22Rv1 (cell line): ENCODE results near the gene PKIB.

Source experiments
- H3K27ac ChIP-seq: fragments of 450-650 bp; 2 replicates; pipeline ENCODE4 v1.5.1; 2017
- ZFX ChIP-seq: fragments of 450-650 bp; IDR thresholded peaks from 2 replicates; pipeline ENCODE4 v1.6.1; 2017; ENCODE audit warnings: antibody characterized with exemption, borderline replicate concordance
- TF ChIP-seq, protein P1 (sequence below): fragments of 450-650 bp; IDR thresholded peaks from 2 replicates; pipeline ENCODE4 v1.5.1; 2017; ENCODE audit warnings: mild to moderate bottlenecking

PKIB gene

DNA sequence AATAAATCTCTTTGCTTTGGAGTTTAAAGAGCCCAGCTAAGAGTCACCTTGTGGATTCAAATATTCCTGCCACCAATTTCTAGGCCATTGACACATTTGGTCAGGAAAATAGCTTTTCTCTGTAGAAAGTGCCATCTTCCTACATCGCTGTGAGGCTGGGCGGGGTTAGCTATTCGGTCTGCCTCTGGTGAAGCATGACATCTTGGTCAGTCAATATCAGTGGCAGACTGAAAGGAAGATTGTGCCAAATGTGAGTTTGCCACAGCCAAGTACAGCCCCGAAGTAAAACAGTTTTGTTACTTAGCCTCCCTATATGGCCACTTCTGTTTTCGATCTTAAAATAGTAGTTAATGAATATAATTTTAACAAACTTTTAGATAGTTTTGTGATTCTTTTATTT lies 103.9 kb downstream of the PKIB start:
- no peak overlapping the region for H3K27ac ChIP-seq
- no peak for TF ChIP-seq ZFX
- TF ChIP-seq, protein P1, sequence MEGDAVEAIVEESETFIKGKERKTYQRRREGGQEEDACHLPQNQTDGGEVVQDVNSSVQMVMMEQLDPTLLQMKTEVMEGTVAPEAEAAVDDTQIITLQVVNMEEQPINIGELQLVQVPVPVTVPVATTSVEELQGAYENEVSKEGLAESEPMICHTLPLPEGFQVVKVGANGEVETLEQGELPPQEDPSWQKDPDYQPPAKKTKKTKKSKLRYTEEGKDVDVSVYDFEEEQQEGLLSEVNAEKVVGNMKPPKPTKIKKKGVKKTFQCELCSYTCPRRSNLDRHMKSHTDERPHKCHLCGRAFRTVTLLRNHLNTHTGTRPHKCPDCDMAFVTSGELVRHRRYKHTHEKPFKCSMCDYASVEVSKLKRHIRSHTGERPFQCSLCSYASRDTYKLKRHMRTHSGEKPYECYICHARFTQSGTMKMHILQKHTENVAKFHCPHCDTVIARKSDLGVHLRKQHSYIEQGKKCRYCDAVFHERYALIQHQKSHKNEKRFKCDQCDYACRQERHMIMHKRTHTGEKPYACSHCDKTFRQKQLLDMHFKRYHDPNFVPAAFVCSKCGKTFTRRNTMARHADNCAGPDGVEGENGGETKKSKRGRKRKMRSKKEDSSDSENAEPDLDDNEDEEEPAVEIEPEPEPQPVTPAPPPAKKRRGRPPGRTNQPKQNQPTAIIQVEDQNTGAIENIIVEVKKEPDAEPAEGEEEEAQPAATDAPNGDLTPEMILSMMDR, result no peak

DNA sequence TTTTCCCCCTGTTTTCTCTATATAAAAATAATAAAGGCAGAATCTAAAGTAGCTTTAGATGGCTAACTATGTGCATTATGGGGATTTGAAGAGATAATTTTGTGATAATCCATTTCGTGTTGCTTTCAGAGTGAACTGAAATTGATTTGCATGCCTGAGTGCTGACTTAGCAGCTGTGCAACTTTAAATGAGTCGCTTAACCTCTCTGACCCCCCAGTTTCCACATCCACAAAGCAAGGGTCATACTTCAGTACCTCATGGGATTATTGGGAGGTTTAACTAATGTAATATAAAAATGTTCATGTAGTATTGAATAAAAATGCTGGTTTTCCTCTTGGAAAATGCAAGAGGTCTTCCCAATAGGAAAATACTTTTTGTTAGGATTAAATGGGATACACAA lies 105.5 kb downstream of the PKIB start:
- no peak for TF ChIP-seq ZFX
- TF ChIP-seq, protein P1, result no peak
- no peak overlapping the region for H3K27ac ChIP-seq

DNA sequence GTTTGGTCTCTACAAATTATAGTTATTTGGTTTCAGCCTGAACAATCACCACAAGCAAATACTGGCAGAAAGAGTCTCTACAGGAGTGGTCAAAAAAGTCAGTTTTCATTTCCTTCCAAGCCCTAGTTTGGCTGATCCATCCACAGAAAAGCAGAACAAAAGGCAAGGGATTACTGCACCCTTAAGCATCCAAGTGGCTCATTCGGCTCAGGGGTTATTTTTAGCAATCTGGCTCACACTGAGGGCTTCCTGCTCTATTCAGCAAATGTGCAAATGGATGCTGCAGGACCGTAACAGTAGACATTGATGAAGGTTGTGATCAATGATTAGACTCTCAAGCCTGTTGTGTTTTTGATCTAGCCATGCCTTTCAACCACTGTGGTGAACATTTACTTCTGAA lies 107.1 kb downstream of the PKIB start:
- TF ChIP-seq, protein P1, result no peak
- no peak for TF ChIP-seq ZFX
- no peak overlapping the region for H3K27ac ChIP-seq

DNA sequence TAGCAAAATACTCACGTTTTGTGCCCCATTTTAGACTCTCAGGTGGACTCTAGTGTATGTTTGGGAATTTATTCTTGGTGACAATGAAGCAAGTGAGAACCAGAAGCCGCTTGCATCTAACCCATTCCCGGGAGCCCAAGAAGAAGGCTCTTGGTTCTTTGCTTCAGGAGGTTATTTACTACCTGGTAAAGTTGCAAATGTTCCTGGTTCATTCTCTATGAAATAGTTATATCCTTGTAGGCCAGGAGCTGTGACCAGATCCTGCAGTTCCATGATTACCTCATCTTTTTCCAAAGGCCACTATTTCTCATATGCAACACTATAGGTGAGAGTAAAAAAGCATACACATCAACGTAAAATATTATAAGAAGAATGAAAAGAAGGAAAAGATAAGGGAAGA lies 108.4 kb downstream of the PKIB start:
- H3K27ac ChIP-seq, result no peak overlapping the region
- TF ChIP-seq, protein P1, result no peak
- TF ChIP-seq ZFX, result no peak

DNA sequence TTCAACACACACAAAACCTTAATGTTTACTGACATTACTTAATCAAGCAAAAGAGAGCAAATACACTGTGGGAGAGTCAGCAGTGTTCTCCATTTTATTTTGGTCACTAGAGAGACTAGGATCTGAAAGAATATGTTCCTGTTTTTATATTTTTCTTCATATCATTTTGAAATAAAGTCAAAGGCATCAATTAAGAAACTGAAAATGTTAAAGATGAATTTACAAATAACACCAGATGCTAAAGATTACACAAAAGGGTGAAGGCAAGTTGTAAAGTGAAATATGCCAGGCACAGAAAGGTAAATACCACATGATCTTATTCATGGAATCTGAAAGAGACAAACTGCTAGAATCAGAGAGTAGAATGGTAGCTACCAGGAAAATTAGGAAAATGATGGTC lies 109.0 kb downstream of the PKIB start:
- no peak overlapping the region for H3K27ac ChIP-seq
- TF ChIP-seq, protein P1, result no peak
- no peak for TF ChIP-seq ZFX

DNA sequence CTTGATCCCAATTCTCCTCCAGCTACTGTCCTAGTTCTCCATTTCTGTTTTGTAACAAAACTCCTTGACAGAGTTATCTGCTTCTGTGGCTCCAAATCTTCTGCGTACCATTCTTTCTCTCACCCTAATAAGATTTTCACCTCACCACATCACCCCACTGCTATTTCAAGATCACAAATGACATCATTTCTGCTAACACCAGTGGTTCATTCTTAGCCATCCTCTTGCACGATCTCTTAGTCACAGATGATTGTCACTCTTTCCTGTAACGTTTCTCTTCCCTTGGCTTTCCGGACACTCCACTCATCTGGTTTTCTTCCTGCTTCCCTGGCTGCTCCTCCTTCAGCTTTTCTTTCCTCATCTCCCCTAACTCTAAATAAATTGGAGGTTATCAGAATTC lies 112.5 kb downstream of the PKIB start:
- no peak overlapping the region for H3K27ac ChIP-seq
- TF ChIP-seq, protein P1, result no peak
- TF ChIP-seq ZFX, result no peak

DNA sequence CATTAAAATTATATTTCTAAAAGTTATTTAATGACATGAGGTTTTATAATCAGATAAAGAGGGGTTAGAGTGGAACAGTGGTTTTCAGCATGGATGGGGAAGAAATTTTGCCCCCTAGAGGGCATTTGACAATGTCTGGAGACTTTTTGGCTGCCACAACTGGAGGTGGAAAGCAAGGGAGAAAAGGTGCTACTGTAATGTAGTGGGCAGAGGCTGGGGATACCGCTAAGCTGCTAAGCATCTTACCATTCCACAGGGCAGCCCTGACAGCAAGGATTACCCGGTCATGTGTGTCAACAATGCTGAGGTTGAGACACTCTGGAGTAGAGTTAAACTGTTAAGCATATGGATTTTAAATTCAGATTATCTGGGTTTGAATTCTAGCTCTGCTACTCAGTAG lies 116.4 kb downstream of the PKIB start:
- H3K27ac ChIP-seq, result no peak overlapping the region
- TF ChIP-seq ZFX, result no peak
- TF ChIP-seq, protein P1, result peak; percentile 73
